Stimulated activated CD4-positive, alpha-beta T cell treated with anti-CD3 and anti-CD28 coated beads, Interleukin-4, amount 100 ng/mL, for 48 hours (primary cell): ENCODE measurements around the gene CPO.

ENCODE experiments used
- DNase-seq, 2 donors: peaks; one replicate each; pipeline ENCODE4 v3.0.0-alpha.2; 2020; ENCODE audit warnings: low read depth in 2 of 2

The CPO gene

DNA sequence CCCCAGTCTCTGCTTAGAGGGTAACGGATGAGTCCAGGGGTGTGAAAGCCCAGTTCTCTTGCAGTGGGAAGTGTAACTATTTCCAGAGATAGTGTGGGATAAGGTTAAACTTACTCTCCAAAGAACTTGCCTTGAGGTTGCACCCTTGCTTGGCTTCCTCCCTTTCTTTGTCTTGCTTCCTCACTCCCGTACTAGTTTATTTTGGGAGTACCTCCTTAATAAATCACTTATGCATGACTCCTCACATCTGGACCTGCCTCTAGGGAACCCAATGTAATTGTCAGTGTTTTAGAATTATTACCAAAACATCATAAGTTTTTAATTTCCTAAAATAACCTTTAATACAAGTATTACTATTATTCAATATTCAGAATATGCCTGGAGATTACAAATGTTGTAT lies 35.2 kb downstream of the CPO start:
- DNase-seq, result no peak

DNA sequence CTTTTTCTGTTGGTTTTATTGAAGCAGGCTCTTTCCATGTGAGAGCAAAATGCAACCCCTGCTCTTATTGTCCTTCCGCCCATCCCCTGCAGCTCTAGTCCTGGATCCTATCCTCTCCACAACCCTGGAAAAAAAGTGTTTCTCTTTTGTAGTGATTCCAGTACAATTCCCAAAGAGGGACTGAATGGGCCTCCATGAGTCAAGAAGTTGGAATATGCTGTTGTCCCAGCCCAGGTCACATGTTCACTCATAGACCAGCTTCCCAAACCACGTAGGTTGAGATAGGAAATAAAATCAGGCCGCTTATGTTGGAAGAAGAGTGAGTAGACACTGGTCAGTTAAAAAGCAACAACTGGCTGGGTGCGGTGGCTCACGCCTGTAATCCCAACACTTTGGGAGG lies 39.4 kb downstream of the CPO start:
- DNase-seq, result no peak

DNA sequence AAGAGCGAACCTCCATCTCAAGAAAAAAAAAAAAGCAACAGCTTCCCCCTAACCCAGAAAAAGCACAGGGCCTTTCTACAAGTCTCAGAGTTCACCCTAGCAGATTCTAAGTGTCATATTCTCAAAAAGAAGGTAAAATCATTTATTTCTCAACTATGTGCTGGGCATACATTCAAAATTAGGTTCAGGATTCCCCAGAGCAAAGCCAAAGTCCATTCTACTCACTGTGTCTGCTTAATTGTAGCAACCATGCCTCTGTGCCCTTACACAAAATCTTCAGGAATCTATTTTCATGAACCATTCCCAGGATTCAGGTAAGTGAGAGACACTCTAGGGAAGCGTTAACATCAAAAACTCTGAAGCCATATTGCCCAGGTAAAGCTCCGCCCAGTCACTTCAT lies 40.0 kb downstream of the CPO start:
- no peak for DNase-seq

DNA sequence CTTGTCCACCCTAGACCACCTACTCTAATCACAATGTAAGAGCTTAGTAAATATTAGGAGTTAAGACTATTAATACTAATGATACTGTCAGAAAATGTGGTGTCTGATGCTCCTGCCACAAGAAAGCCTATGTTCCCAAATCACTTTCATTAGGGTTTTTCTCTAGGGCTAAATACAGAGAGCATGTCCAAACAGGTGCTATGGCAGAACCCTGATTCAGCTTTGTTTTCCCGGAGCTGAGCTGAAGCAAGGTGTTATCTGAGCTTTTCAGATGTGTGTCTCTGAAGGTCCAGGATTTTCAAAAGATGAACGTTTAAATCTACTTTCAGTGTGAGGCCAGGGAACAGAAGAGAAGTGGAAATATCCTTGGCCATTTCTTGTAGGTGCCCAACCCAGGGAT lies 40.6 kb downstream of the CPO start:
- no peak for DNase-seq

DNA sequence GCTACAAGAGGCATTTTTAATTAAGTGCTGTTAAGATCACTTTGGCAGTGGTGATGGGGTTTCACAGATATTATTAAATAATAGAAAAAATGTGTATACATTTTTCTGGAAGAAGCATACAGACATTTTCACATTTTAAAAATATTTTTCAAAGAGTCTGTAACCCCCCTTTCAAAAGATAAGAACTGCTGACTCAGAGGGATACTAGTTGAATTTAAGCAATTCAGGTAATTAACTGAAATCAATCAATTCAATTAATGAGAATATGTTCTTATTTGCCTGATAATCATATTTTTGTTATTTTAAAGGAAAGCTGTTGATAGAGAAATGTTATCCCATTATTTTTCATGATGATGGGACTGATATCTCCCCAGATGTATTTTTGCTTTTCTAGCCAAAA lies 41.1 kb downstream of the CPO start:
- no peak for DNase-seq

DNA sequence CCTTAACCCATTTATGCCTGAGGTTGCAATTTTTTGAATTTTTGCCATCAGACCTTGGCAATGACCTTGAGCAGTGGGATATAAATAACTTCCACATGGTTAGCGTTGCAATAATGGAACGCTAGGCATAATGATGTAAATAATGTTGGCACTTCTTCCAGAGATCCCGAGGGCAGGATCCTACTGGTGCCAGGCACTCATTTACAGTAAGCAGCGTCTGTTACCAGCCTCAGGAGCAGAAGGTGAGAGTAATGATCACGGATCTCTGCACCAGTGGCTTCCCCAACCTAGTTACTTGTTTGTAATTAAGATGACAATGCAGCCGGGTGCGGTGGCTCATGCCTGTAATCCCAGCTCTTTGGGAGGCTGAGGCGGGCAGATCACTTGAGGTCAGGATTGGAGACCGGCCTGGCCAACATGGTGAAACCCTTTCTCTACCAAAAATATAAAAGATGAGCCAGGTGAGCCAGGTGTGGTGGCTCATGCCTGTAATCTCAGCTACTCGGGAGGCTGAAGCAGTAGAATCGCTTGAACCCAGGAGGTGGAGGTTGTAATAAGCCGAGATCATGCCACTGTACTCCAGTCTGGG lies 41.9 kb downstream of the CPO start:
- no peak for DNase-seq

DNA sequence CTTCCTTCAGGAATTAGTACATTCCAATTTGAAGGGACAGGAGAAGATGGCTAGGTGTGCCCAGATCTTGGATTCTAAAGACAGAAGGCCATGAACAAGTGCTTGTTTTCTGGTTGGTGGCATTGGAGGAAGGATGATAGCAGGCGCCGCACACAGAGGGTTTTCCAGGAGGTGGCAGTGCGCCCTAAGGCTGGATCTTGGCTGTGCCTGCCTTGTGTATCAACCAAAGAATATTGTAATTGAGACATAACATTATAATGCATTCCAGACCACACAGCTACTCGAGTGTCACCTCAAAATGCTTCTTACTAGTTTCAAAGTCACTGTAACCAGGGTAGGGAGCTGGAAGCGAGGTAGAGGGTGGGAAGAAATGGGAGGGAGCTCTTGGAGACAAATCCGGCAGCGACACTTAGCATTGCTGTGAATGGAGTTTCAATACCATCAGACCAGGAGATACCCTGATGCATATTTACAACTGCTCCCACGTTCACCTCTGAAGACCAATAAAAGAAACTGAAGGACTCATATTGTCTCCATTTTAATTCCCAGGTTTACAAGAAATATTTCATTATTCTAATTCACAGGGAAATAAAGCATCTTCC lies 42.5 kb downstream of the CPO start:
- DNase-seq, result peak; percentile 32 to 45

DNA sequence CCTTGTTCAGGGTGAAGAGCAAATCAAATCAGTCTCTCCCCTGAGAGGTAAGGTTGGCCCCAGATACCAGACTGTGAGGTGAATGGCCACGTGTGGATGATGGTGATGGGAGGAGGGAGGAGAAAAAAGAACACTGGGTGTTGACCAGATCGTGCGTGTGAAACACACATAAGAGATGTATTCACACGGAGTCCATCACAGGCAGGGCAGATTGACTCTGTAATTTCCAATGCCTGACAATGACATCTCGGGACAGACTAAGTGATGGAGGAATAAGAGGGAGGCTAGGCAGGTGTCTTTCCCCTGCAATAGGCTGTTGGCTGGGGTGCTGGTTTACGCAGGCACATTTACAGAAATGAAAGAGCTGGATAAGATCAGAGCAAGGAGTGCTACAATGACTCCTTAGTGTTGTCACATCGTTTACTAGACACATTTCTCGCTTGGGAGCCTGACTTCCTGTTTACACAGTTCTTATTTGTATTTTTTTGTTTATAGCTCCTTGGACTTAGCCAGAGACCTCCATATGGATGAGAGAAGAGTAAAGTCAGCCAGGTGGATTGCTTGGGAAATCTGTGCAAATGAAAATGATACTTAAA lies 43.1 kb downstream of the CPO start:
- no peak for DNase-seq

DNA sequence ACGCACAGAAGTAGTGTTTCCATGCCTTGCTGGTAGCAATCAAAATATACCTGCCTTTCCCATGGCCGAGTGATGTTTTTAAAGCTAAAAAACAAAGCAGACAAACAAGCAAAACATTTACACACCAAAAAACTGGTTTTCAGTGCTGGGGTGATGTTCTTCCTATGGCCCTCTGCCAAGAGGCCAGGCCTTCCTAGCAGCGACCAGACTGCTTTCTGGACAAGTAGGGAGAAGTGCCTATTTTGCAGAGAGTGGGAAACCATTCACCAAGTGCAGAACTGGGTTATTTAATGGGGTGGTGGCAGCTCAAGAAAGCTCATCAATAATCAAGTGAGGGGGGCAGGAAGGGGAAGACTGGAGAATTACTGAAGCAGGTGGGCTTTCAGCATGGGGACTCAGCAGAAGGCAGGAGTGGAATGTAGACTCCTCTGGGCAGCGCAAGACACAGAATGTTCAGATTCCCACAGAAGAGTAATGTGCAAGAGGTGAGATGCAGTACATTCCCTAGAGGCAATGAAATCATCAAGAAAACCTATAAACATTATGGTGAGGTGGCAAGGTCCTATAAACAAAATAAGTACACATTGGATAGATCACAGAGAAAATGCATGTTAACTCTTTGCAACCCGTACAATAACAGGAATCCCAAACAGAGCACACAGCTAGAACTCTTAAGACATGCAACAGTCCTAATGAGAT lies 44.0 kb downstream of the CPO start:
- DNase-seq, result no peak

DNA sequence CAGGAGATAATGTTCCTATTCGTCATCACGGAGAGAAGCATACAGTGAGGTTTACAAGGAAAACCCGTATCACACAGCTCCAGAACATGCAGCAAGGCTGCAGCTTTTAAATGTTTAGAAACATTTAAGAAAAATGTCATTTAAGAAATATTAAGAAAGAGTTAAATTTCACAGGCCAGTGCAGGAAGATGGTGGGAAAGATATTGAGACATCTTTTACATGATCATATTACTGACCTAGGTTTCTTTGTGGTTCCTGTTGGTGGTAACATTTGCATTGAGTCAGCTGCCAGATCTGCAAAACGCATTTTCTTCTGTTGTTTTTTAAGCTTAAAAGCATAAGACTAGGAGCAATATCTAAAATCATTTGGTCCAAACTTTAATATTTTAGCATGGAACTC lies 44.9 kb downstream of the CPO start:
- no peak for DNase-seq

DNA sequence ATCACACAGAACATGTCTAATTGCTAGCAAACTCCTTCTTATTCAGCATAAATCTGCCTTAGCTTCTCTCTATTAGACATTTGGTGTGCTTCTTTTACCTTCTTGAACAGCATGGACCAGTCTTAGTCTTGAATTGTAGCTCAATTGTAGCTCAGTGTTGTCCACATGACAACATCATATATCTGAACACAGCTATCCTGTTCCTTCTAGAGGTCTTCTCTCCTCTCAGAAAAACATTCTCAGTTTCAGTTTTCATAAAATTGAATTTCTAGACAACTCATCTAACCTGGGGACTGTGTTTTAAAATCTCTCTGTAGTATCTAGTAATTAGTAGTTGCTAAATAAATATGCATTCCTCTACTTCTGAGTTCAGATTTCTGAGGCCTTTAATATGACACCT lies 47.6 kb downstream of the CPO start:
- no peak for DNase-seq

DNA sequence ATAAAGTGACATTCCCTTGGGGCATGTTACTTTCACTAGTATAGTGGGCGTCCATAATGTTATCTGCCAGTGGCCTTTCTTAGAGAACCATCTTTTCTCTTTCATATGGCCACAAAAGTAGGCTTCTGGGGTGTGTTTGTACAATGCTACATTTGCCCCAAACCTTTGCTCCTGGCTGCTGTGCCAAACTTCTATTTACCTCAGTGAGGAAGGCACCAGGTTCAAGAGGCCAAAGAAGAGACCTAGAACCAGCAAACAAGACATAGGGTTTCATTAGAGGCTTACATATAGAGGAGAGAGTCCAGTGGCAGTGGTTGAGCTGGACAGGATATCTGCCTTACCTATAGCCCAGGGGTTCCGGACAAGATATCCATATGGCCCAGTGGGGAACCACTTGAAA lies 48.5 kb downstream of the CPO start:
- no peak for DNase-seq

DNA sequence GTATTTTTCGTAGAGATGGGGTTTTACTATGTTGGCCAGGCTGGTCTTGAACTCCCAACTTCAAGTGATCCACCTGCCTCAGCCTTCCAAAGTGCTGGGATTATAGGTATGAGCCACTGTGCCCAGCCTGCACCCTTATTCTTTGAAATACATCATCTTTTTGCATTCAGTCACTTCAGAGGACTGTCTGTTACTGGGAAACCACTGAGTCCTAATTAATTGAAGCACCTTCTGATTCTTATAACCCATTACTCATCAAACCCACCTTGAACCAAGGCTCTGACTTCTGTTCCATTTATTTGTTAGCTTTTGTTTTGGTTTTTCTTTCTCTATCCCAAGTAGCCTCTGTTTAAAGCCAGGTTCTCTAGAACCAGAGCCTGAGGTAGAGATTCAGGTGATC lies 49.6 kb downstream of the CPO start:
- DNase-seq, result no peak

DNA sequence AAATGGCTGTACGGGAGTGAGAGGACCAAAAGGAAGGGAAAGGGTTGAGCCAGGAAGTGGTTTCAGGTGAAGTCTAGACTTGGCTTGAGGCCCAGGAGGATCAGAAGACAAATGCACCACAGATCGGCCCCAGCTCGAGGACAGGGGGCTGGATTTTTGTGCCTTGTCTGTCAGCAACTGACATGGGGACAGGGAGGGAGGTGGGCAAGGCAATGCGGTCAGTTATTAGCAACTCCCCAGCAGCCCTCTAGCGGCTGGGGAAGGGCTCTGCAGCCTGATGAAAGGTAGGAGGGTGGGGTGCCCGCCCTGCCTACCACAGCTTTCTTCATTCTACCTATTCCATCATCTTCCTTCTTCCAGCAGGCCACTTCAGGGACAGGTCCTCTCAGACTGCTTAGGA lies 50.0 kb downstream of the CPO start:
- DNase-seq, result peak; percentile 1

DNA sequence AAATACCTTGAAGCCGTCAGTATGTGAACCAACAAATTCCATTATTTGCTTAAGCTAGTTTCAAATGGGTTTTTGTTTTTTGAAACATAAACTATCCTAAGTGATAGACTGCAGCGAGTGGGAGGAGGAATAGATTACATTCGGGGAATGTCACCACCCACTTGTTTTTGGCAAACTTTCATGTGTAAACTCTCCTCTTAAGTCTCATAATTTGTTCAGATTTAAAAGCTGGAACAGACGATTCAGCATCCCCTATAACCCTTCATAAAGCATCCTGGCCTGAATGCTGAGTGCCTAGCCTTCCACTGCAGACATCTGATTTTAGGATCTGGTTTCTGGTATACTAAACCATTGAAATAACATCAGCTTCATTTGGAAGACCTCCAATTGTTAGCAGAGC lies 51.0 kb downstream of the CPO start:
- no peak for DNase-seq

DNA sequence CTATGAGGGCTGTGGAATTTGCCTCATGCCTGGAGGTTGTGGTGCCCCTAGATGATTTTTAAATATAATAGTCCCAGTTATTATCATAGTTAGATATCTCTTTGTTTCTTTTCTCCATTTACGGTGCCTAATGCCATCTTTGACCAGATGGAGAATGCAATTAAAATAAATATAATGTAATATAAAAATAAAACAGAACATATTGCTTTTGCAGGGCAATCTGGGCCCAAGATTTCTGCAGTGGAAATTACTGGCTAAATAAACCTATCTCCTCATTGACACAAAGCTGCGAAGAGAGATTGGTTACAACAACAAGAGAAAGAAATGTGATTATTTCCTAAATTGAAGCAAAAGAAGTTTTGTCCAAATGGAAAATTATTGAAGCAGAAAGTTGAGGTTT lies 51.8 kb downstream of the CPO start:
- DNase-seq, result no peak

DNA sequence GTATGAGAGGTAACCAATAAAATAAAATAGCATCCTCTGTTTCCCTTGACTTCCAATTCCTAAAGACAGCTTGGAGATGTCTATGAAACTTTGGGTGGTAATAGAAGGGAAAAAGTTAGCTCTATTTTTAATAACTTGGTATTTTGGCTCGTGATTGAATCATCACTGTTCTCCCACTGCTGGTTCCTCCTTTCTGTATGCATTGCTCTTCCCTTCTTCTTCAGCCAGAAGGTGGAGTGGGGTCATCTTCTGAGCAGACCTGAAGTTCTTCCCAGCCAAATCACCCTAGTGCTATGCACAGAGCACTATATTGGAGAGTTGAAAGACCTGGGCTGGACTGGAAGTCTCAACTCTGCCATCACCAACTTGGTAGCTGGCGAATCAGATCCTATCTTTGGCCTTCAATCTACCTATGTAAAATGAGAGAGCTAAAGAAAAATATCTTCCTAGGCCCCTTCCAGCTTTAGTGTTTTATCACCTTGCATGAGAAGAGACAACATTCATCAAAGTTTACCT lies 54.1 kb downstream of the CPO start:
- DNase-seq, result no peak

DNA sequence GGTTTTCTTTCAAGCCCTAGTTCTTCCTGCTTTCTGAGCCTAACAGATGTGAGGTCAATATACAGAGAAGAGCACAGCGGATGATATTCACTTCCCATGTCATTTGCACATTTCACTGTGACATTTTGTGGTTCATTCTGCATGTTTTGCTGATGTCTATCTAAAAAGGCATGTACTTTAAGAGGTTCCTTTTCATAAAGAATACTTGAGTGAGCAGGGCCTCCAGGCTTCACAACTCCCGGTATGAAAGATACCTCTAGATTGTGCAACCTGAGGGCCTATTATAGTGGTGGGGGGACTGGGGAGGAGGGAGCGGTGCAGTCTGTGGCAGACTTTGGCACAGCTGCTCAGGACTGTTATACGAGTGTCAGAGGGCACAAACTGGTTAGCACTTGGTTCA lies 54.6 kb downstream of the CPO start:
- no peak for DNase-seq

DNA sequence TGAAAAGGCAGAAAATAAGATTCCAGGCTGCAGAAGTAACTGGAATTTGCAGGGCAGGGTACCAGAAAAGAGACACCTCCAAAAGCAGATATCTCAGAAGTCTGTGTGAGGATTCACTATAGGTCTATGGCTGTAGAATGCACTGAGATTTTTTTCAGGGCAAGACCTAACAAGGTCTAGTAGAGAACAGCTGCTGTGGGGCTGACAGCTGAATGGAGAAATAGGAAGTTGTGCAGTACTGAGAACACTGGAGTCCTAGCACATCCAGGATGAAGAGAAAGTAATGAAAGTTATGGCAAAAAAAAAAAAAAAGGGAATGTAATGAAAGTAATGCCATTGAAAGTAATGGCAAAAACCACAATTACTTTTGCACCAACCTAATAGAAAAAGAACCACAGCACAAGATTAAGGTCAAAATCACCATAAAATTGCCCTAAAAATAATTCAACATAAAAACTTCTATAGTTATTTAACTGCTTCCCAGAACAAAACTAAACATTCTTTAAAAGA lies 57.3 kb downstream of the CPO start:
- DNase-seq, result no peak

DNA sequence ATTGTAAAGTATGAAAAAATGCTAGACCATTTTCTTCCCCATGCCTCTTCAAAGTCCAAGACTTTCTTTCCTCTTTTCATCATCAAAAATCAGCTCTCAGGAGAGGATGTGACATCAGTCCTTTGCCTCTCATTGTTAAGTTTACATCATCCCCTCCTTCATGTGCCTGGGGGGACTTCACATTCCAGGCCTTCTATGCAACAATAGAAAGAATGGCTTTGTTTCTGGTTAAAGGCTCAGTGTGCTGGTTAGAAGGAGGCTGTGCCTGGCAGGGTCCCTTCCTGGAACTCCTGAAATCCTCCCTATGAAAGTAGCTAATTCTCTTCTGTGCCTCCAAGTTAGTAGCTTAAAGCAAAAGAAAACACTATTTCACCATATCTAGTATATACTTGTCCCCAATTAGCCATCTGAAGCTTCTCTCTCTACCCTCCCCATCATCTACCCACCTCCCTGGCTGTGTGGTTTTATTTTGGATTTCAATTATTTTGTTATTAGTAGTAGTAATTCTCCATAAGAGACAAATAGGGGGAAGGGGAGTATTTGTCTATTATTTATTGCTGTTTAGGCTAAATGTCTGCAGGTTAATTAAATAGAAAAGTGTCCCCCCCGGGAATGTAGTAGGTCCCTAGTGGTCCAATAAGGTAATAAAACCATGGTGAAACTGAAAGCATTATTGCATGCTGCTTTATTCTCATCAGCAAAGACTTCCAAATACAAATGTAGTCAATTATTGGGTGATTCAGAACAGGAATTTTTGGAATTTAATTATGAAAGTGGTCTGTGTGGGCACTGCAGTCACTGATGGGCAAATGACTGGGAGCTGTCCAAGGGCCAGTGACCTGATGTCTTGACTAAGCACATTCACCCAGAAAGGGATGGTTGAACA lies 69.0 kb downstream of the CPO start:
- DNase-seq, result no peak

DNA sequence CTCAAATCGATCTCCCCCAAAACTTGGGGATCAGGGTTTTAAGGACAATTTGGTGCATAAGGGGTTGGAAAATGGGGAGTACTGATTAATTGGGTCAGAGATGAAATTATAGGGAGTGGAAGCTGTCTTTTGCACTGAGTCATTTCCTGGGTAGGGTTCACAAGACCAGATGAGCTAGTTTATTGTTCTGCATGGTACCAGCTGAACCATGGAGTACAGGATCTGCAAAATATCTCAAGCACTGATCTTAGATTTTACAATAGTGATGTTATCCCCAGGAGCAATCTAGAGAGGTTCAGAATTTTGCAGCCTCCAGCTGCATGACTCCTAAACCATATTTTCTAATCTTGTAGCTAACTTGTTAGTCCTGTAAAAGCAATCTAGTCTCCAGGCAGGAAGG lies 73.1 kb downstream of the CPO start:
- DNase-seq, result no peak

DNA sequence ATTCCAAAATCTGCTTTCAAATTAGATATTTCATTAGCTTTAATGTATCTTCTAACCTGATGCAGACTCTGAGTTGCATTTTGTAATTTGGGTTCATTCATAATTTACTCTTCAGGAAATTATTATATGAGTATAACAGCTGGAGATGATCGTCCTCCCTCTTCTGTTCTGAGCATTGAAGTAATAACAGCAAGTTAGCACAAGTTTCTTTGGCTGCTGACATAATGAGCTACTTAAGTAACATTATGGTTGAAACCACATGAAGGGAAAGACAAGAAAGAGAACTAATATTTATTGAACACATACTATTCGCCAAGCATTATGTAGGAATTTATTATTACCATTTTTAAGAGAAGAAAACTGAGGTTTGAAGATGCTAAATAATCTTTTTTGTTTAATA lies 75.1 kb downstream of the CPO start:
- no peak for DNase-seq
